ENCODE results near the gene BRF1. TPM values are rescaled to one million over a fixed set of nuclear protein-coding genes. Genes with fewer than 3 reads are reported as not detected.

BRF1 gene
- total and polyA plus RNA-seq, 2 of the 8 experiments (the other 6 are each of a cell fraction or from before 2014, with no cell fraction given), result 7.7 to 18.3 TPM

DNA sequence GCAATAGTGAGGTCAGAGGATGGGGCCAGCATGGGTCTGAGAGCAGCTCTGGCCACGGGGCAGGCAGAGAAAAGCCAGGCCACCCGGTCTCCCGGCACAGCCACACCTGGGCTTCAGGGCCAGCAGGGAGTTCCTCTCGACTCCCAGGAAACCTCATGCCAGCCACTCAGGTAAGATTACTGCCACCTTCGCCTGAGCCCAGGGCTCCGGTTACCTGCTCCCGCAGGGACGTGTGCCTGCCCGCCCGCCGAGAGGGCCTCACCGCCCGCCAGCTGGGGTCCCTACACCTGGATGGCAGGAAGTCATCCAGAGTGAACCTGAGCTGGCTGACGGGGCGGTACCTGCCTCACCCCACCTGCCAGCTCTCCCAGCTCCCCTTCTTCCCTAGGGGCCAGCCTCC, 139.5 kb downstream of the BRF1 start (continued):
- TF ChIP-seq CTCF (IDR thresholded peaks at IDR 0.05; ENCODE audit: control extremely low read depth in 1 of 3, insufficient read depth in 1 of 3, low read depth in 1 of 3, low read length in 3 of 3), result no peak
- TF ChIP-seq ATF3 (IDR thresholded peaks at IDR 0.05; ENCODE audit: insufficient read depth, low read depth, low read length), result no peak
- TF ChIP-seq TAF1 (IDR thresholded peaks at IDR 0.05; ENCODE audit: low read depth, low read length), result no peak
- TF ChIP-seq HDAC6 (IDR thresholded peaks at IDR 0.05; ENCODE audit: low read depth, low read length), result no peak
